ENCODE results near the gene PDZD2.

PDZD2 gene

GRCh38 chr5:31605920-31606319 lies 33.0 kb upstream of the PDZD2 start:
- no peak for TF ChIP-seq CTCF (IDR thresholded peaks at IDR 0.05; ENCODE audit: low read depth, low read length)
- no peak overlapping the region for H3K4me3 ChIP-seq (ENCODE audit: low read depth, low read length)

- TF ChIP-seq CTCF (IDR thresholded peaks at IDR 0.05; ENCODE audit: low read depth, low read length) = no peak
Observed at GRCh38 chr5:31607546-31607945, 31.4 kb upstream of the PDZD2 start.

GRCh38 chr5:31611002-31611401 lies 27.9 kb upstream of the PDZD2 start:
- no peak for TF ChIP-seq CTCF (IDR thresholded peaks at IDR 0.05; ENCODE audit: low read depth, low read length)
- H3K4me3 ChIP-seq (ENCODE audit: low read depth, low read length) = no peak overlapping the region

More at GRCh38 chr5:31607546-31607945, 31.4 kb upstream of the PDZD2 start:
- H3K4me3 ChIP-seq (ENCODE audit: low read depth, low read length) = no peak overlapping the region

GRCh38 chr5:31613651-31614050 lies 25.3 kb upstream of the PDZD2 start:
- TF ChIP-seq CTCF (IDR thresholded peaks at IDR 0.05; ENCODE audit: low read depth, low read length) = no peak
- H3K4me3 ChIP-seq (ENCODE audit: low read depth, low read length) = no peak overlapping the region

GRCh38 chr5:31614151-31615020 lies 24.5 kb upstream of the PDZD2 start:
- no peak for TF ChIP-seq CTCF (IDR thresholded peaks at IDR 0.05; ENCODE audit: low read depth, low read length)
- H3K4me3 ChIP-seq (ENCODE audit: low read depth, low read length) = no peak overlapping the region

- TF ChIP-seq CTCF (IDR thresholded peaks at IDR 0.05; ENCODE audit: low read depth, low read length) = no peak
- no peak overlapping the region for H3K4me3 ChIP-seq (ENCODE audit: low read depth, low read length)
Observed at GRCh38 chr5:31617867-31618266, 21.1 kb upstream of the PDZD2 start.

GRCh38 chr5:31620026-31620425 lies 18.9 kb upstream of the PDZD2 start:
- no peak overlapping the region for H3K4me3 ChIP-seq (ENCODE audit: low read depth, low read length)
- no peak for TF ChIP-seq CTCF (IDR thresholded peaks at IDR 0.05; ENCODE audit: low read depth, low read length)

All from WI38 (cell line).